ENCODE data around the gene PCARE. TPM values are rescaled to one million over a fixed set of nuclear protein-coding genes. Genes with fewer than 3 reads are reported as not detected.
A peak's percentile ranks its signal among the peaks of the same experiment; 100 is the strongest.

PCARE gene
- polyA plus RNA-seq, 1 donor from 2014 or later: not detected

GRCh38 chr2:29117636-29118303 is 43.4 kb upstream of the PCARE start:
- H3K4me3 ChIP-seq (ENCODE audit: low read length): no peak overlapping the region
- H3K27me3 ChIP-seq (ENCODE audit: insufficient read depth, low read depth, low read length): no peaks in the 10 kb centered on the region
- TF ChIP-seq REST (IDR thresholded peaks at IDR 0.05; ENCODE audit: borderline replicate concordance) (no peak), SMC3 (conservative IDR thresholded peaks at IDR 0.05; ENCODE audit: poor library complexity) (no peak), POLR2AphosphoS5 (IDR thresholded peaks at IDR 0.05) (no peak), EP300 (conservative IDR thresholded peaks at IDR 0.05; ENCODE audit: poor library complexity, severe bottlenecking) (no peak), TAF1 (IDR thresholded peaks at IDR 0.05; ENCODE audit: low read depth) (no peak), MXI1 (conservative IDR thresholded peaks at IDR 0.05; ENCODE audit: poor library complexity, severe bottlenecking) (no peak), CTCF (IDR thresholded peaks at IDR 0.05; ENCODE audit: poor library complexity, severe bottlenecking) (no peak), RAD21 (conservative IDR thresholded peaks at IDR 0.05) (no peak), EZH2 (IDR thresholded peaks at IDR 0.05; ENCODE audit: borderline replicate concordance, insufficient read depth, low read length, poor library complexity, severe bottlenecking) (no peak)
- H3K9me2 ChIP-seq (ENCODE audit: insufficient read depth, low read length): no peaks in the 10 kb centered on the region
- no peaks in the 10 kb centered on the region for H4K20me1 ChIP-seq (ENCODE audit: insufficient read depth)
- no peak overlapping the region for H3K4me2 ChIP-seq (ENCODE audit: low read length)
- H3K79me2 ChIP-seq (replicated peaks; ENCODE audit: insufficient read depth, low read length): no peaks in the 10 kb centered on the region
- no peak overlapping the region for H2AFZ ChIP-seq (ENCODE audit: low read depth, low read length)
- H3K9ac ChIP-seq (ENCODE audit: low read length): no peak overlapping the region
- no peak overlapping the region for H3K27ac ChIP-seq (ENCODE audit: low read length)
- no peaks in the 10 kb centered on the region for H3K36me3 ChIP-seq (ENCODE audit: insufficient read depth, low read length)
- no peaks in the 10 kb centered on the region for H3F3A ChIP-seq (ENCODE audit: insufficient read depth, low read length, poor library complexity, severe bottlenecking)
- no peaks in the 10 kb centered on the region for H3K9me3 ChIP-seq (ENCODE audit: low read length)

GRCh38 chr2:29115797-29116781 is 41.8 kb upstream of the PCARE start:
- H3K9me2 ChIP-seq (ENCODE audit: insufficient read depth, low read length): no peaks in the 10 kb centered on the region
- peak overlapping the region; percentile 87 for H3K27ac ChIP-seq (ENCODE audit: low read length)
- H3K9ac ChIP-seq (ENCODE audit: low read length): peak overlapping the region; percentile 80
- no peaks in the 10 kb centered on the region for H4K20me1 ChIP-seq (ENCODE audit: insufficient read depth)
- H3K9me3 ChIP-seq (ENCODE audit: low read length): no peaks in the 10 kb centered on the region
- no peaks in the 10 kb centered on the region for H3K79me2 ChIP-seq (replicated peaks; ENCODE audit: insufficient read depth, low read length)
- H2AFZ ChIP-seq (ENCODE audit: low read depth, low read length): peak overlapping the region; percentile 51
- TF ChIP-seq SMC3 (conservative IDR thresholded peaks at IDR 0.05; ENCODE audit: poor library complexity) (peak; percentile 27), POLR2AphosphoS5 (IDR thresholded peaks at IDR 0.05) (peak; percentile 95), EZH2 (IDR thresholded peaks at IDR 0.05; ENCODE audit: borderline replicate concordance, insufficient read depth, low read length, poor library complexity, severe bottlenecking) (no peak), TAF1 (IDR thresholded peaks at IDR 0.05; ENCODE audit: low read depth) (peak; percentile 75), MXI1 (conservative IDR thresholded peaks at IDR 0.05; ENCODE audit: poor library complexity, severe bottlenecking) (peak; percentile 29), EP300 (conservative IDR thresholded peaks at IDR 0.05; ENCODE audit: poor library complexity, severe bottlenecking) (peak; percentile 89), RAD21 (conservative IDR thresholded peaks at IDR 0.05) (peak; percentile 32), REST (IDR thresholded peaks at IDR 0.05; ENCODE audit: borderline replicate concordance) (no peak)
- no peaks in the 10 kb centered on the region for H3F3A ChIP-seq (ENCODE audit: insufficient read depth, low read length, poor library complexity, severe bottlenecking)
- H3K4me2 ChIP-seq (ENCODE audit: low read length): peak overlapping the region; percentile 81
- no peaks in the 10 kb centered on the region for H3K36me3 ChIP-seq (ENCODE audit: insufficient read depth, low read length)
- peak overlapping the region; percentile 76 for H3K4me3 ChIP-seq (ENCODE audit: low read length)
- no peaks in the 10 kb centered on the region for H3K27me3 ChIP-seq (ENCODE audit: insufficient read depth, low read depth, low read length)

Data from neural cell (in vitro differentiated cells).